ENCODE data around the gene EXOSC10.

DNA sequence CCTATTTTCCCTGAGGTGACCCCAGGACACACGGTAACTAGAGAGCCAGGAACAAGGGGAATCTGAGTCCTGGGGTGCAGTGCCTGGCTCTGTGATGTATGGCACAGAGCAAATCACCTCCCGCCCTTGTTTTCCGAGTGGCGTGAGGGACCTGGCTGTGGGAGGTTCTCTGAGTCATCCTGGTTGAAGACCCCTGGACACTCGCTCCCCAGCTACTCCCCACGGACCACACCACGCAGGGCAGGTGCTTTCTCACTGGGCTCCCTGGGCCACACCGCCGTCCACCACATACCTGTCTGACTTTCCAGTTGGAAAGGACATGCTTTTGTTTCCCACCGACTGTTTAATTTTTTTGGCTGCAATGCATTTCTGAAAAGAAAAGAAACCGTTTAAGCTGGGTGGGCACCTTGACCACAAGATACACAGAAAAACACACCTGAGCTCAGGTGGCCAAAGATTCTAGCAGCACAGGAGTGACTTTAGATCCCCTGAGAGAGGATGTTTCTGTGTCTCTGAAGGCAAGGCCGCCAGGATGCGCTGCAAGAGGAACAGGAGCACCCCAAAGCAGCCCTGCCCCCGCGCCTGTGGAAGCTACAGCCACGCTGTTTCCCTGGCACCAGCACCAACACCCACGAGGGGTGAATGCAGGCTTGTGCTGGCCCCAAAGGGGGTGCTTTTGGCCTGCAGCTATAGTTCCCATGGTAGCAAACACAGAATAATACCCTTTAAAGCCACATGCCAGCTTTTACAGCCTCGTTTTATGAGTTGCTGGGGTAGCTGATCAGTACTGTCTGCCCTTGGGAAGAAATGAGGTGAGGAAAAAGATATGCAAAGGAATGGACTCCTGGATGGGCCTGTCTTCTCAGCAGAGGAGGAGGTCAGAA lies 31.7 kb downstream of the EXOSC10 start:
- TF ChIP-seq EGR1 (IDR thresholded peaks at IDR 0.05) (no peak), TAF1 (IDR thresholded peaks at IDR 0.05; ENCODE audit: low read depth) (no peak), TCF12 (IDR thresholded peaks at IDR 0.05; ENCODE audit: low read depth) (no peak), RAD21 (IDR thresholded peaks at IDR 0.05; ENCODE audit: low read depth) (no peak), FOXM1 (IDR thresholded peaks at IDR 0.05; ENCODE audit: borderline replicate concordance, low read depth) (no peak), NFIC (IDR thresholded peaks at IDR 0.05) (no peak), EP300 (IDR thresholded peaks at IDR 0.05; ENCODE audit: borderline replicate concordance) (no peak), CREB1 (IDR thresholded peaks at IDR 0.05; ENCODE audit: low read depth) (no peak), CEBPB (IDR thresholded peaks at IDR 0.05) (no peak), TEAD4 (IDR thresholded peaks at IDR 0.05) (no peak), YY1 (IDR thresholded peaks at IDR 0.05; ENCODE audit: low read depth) (no peak)
- TF ChIP-seq, protein P1, sequence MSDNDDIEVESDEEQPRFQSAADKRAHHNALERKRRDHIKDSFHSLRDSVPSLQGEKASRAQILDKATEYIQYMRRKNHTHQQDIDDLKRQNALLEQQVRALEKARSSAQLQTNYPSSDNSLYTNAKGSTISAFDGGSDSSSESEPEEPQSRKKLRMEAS (IDR thresholded peaks at IDR 0.05): no peak
- TF ChIP-seq, protein P2, sequence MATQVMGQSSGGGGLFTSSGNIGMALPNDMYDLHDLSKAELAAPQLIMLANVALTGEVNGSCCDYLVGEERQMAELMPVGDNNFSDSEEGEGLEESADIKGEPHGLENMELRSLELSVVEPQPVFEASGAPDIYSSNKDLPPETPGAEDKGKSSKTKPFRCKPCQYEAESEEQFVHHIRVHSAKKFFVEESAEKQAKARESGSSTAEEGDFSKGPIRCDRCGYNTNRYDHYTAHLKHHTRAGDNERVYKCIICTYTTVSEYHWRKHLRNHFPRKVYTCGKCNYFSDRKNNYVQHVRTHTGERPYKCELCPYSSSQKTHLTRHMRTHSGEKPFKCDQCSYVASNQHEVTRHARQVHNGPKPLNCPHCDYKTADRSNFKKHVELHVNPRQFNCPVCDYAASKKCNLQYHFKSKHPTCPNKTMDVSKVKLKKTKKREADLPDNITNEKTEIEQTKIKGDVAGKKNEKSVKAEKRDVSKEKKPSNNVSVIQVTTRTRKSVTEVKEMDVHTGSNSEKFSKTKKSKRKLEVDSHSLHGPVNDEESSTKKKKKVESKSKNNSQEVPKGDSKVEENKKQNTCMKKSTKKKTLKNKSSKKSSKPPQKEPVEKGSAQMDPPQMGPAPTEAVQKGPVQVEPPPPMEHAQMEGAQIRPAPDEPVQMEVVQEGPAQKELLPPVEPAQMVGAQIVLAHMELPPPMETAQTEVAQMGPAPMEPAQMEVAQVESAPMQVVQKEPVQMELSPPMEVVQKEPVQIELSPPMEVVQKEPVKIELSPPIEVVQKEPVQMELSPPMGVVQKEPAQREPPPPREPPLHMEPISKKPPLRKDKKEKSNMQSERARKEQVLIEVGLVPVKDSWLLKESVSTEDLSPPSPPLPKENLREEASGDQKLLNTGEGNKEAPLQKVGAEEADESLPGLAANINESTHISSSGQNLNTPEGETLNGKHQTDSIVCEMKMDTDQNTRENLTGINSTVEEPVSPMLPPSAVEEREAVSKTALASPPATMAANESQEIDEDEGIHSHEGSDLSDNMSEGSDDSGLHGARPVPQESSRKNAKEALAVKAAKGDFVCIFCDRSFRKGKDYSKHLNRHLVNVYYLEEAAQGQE (IDR thresholded peaks at IDR 0.05; ENCODE audit: low read depth): no peak
- TF ChIP-seq, protein P3, sequence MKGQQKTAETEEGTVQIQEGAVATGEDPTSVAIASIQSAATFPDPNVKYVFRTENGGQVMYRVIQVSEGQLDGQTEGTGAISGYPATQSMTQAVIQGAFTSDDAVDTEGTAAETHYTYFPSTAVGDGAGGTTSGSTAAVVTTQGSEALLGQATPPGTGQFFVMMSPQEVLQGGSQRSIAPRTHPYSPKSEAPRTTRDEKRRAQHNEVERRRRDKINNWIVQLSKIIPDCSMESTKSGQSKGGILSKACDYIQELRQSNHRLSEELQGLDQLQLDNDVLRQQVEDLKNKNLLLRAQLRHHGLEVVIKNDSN (IDR thresholded peaks at IDR 0.05): no peak
